Astrocyte of the cerebellum (primary cell): Measurements from ENCODE around the gene TNS3.

Experiments
- DNase-seq: peaks from one replicate; pipeline ENCODE4 v3.0.0-alpha.2; 2011; ENCODE audit warnings: low read depth
- H3K4me3 ChIP-seq: 2 replicates; pipeline ENCODE4 v1.5.1; 2011; ENCODE audit warnings: mild to moderate bottlenecking, low read depth, low read length, moderate library complexity
- in situ Hi-C: cut with HindIII; loops from 2 replicates; pipeline ENCODE4 v1.10.0; 2017; ENCODE audit warnings: low sequenced_read_pairs
- TF ChIP-seq, protein P1 (sequence below): IDR thresholded peaks from 2 replicates; pipeline ENCODE4 v1.5.1; 2012; ENCODE audit warnings: low read length, low read depth, moderate library complexity, mild to moderate bottlenecking; ENCODE audit errors: missing control alignments

TNS3 gene

GRCh38 chr7:47337531-47337930 lies 244.4 kb downstream of the TNS3 start:
- no peak for DNase-seq
- in situ Hi-C loops: no loop called here
- H3K4me3 ChIP-seq: no peak overlapping the region
- TF ChIP-seq, protein P1, sequence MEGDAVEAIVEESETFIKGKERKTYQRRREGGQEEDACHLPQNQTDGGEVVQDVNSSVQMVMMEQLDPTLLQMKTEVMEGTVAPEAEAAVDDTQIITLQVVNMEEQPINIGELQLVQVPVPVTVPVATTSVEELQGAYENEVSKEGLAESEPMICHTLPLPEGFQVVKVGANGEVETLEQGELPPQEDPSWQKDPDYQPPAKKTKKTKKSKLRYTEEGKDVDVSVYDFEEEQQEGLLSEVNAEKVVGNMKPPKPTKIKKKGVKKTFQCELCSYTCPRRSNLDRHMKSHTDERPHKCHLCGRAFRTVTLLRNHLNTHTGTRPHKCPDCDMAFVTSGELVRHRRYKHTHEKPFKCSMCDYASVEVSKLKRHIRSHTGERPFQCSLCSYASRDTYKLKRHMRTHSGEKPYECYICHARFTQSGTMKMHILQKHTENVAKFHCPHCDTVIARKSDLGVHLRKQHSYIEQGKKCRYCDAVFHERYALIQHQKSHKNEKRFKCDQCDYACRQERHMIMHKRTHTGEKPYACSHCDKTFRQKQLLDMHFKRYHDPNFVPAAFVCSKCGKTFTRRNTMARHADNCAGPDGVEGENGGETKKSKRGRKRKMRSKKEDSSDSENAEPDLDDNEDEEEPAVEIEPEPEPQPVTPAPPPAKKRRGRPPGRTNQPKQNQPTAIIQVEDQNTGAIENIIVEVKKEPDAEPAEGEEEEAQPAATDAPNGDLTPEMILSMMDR: no peak

- in situ Hi-C loops: no loop called here
- TF ChIP-seq, protein P1: no peak
- H3K4me3 ChIP-seq: no peak overlapping the region
- DNase-seq: no peak
Measured at GRCh38 chr7:47336472-47337425, 245.2 kb downstream of the TNS3 start.

DNA sequence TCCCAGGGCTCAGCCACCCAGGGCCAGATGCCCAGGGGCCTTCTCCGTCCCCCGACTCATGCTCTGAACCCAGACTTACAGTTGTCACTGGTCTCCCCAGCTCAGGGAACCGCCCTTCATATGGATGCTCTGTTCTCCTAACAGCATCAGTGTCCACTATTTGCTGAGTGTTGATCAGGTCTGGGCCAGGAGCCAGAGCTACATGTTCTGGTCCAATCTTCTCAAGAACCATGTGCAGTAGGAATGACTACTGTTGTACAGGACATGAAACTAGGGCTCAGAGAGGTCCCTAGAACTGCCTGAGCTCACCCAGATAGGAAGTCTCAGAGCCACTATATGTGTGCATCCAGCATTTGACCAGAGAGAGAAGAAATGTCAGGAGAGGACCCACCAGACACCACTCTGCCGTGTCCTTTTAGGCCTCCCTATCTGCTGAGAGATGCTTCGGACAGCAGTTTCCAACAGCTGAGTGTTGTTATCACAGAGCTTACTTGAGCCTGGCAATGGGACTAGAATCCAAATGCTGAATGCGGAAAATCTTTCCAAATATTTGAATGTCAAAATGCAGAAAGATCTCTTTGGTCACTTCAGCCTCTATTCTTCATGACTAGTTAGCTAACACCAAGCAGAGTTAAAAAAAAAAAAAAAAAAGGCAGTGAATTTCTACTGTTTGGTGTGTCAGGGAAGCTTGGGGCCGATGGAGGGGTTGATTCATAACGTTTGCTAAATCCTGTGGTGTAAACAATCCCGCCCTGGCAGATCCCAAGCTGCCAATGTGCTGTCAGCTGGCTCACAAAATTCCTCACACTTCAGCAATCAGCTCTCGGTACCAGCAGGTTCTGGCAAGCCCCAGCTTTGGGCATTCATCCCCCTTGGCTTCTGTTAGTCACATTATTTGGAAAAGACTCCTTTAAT lies 246.1 kb downstream of the TNS3 start:
- TF ChIP-seq, protein P1: no peak

GRCh38 chr7:47335071-47335470 lies 246.8 kb downstream of the TNS3 start:
- no peak for DNase-seq
- in situ Hi-C loops: no loop called here
- TF ChIP-seq, protein P1: no peak
- H3K4me3 ChIP-seq: no peak overlapping the region

More for the DNA sequence above, 246.1 kb downstream of the TNS3 start:
- no peak overlapping the region for H3K4me3 ChIP-seq
- in situ Hi-C loops: no loop called here
- no peak for DNase-seq

- TF ChIP-seq, protein P1: no peak
- H3K4me3 ChIP-seq: no peak overlapping the region
- DNase-seq: no peak
- in situ Hi-C loops: no loop called here
Measured at GRCh38 chr7:47333959-47334358, 248.0 kb downstream of the TNS3 start.

DNA sequence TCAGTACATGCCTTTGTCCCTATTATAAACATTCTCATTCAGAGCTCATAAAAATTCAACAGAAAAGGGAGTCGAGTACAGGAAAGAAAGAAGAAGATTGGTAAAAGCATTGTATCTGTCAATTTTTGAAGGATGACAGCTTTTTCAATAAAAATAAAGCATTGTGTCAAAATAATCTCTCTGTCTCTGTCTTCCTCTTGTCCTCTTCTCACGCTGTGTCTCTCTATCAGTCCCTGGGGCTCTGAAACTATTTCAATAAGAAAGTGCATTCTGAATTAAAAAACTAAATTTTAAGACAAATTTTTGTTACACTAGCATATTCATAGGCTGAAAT lies 248.4 kb downstream of the TNS3 start:
- DNase-seq: no peak
- H3K4me3 ChIP-seq: no peak overlapping the region
- in situ Hi-C loops: no loop called here
- TF ChIP-seq, protein P1: no peak
